Measurements from ENCODE around the gene S1PR3. TPM values are rescaled to one million over a fixed set of nuclear protein-coding genes. Genes with fewer than 3 reads are reported as not detected.
A peak's percentile ranks its signal among the peaks of the same experiment; 100 is the strongest.

S1PR3 gene
- total and polyA plus RNA-seq, 2 donors (not counting 1 experiment from before 2014, with no cell fraction given) = 20.5 to 23.8 TPM

GRCh38 chr9:88945636-88946333, 45.5 kb upstream of the S1PR3 start:
- H3K27me3 ChIP-seq (ENCODE audit: control insufficient read depth, insufficient read depth, low read length) = no peaks in the 10 kb centered on the region
- H3K9me3 ChIP-seq (ENCODE audit: control insufficient read depth, insufficient read depth, low read depth, low read length) = no peaks in the 10 kb centered on the region
- no peak overlapping the region for H3K4me3 ChIP-seq (replicated peaks in 1 of 4; ENCODE audit: control extremely low read depth in 1 of 4, insufficient read depth in 1 of 4, low read depth in 3 of 4, low read length in 4 of 4)
- no peaks in the 10 kb centered on the region for H3K79me2 ChIP-seq (ENCODE audit: control insufficient read depth, insufficient read depth, low read length)
- no peak for DNase-seq (ENCODE audit: low read depth in 2 of 2)
- H3K4me2 ChIP-seq (ENCODE audit: extremely low read depth, insufficient read depth, low read length) = no peak overlapping the region
- H2AFZ ChIP-seq (ENCODE audit: low read length) = no peak overlapping the region
- no peaks in the 10 kb centered on the region for H3K36me3 ChIP-seq (ENCODE audit: control insufficient read depth, insufficient read depth, low read length)
- TF ChIP-seq CTCF (conservative IDR thresholded peaks at IDR 0.05 in 1 of 2, IDR thresholded peaks at IDR 0.05 in 1 of 2; ENCODE audit: low read depth in 1 of 2, low read length in 2 of 2) = no peak
- TF ChIP-seq EZH2 (IDR thresholded peaks at IDR 0.05; ENCODE audit: low read length, missing control alignments) = no peak
- H3K27ac ChIP-seq (ENCODE audit: insufficient read depth, low read length) = no peak overlapping the region
- peaks cover 8% of the 10 kb centered on the region for H3K4me1 ChIP-seq (ENCODE audit: control insufficient read depth, extremely low read depth, insufficient read depth, low read length)
- no peak overlapping the region for H3K9ac ChIP-seq (ENCODE audit: insufficient read depth, low read length)
- H4K20me1 ChIP-seq (ENCODE audit: control insufficient read depth, extremely low read depth, insufficient read depth, low read length) = no peaks in the 10 kb centered on the region

- H3K4me2 ChIP-seq (ENCODE audit: extremely low read depth, insufficient read depth, low read length) = no peak overlapping the region
- peaks cover 12% of the 10 kb centered on the region for H3K4me1 ChIP-seq (ENCODE audit: control insufficient read depth, extremely low read depth, insufficient read depth, low read length)
- no peaks in the 10 kb centered on the region for H4K20me1 ChIP-seq (ENCODE audit: control insufficient read depth, extremely low read depth, insufficient read depth, low read length)
- H3K27me3 ChIP-seq (ENCODE audit: control insufficient read depth, insufficient read depth, low read length) = no peaks in the 10 kb centered on the region
- H3K4me3 ChIP-seq (replicated peaks in 1 of 4; ENCODE audit: control extremely low read depth in 1 of 4, insufficient read depth in 1 of 4, low read depth in 3 of 4, low read length in 4 of 4) = no peak overlapping the region
- no peak overlapping the region for H3K27ac ChIP-seq (ENCODE audit: insufficient read depth, low read length)
- H3K9me3 ChIP-seq (ENCODE audit: control insufficient read depth, insufficient read depth, low read depth, low read length) = no peaks in the 10 kb centered on the region
- peak; percentile 63 to 77 for DNase-seq (ENCODE audit: low read depth in 2 of 2)
- no peak overlapping the region for H3K9ac ChIP-seq (ENCODE audit: insufficient read depth, low read length)
- H2AFZ ChIP-seq (ENCODE audit: low read length) = no peak overlapping the region
- no peaks in the 10 kb centered on the region for H3K79me2 ChIP-seq (ENCODE audit: control insufficient read depth, insufficient read depth, low read length)
- TF ChIP-seq EZH2 (IDR thresholded peaks at IDR 0.05; ENCODE audit: low read length, missing control alignments) (no peak), CTCF (conservative IDR thresholded peaks at IDR 0.05 in 1 of 2, IDR thresholded peaks at IDR 0.05 in 1 of 2; ENCODE audit: low read depth in 1 of 2, low read length in 2 of 2) (no peak)
- no peaks in the 10 kb centered on the region for H3K36me3 ChIP-seq (ENCODE audit: control insufficient read depth, insufficient read depth, low read length)
Observed at GRCh38 chr9:88947581-88948573, 43.4 kb upstream of the S1PR3 start.

GRCh38 chr9:88949425-88949824, 41.8 kb upstream of the S1PR3 start:
- no peak overlapping the region for H3K4me3 ChIP-seq (replicated peaks in 1 of 4; ENCODE audit: control extremely low read depth in 1 of 4, insufficient read depth in 1 of 4, low read depth in 3 of 4, low read length in 4 of 4)
- H3K4me1 ChIP-seq (ENCODE audit: control insufficient read depth, extremely low read depth, insufficient read depth, low read length) = peaks cover 13% of the 10 kb centered on the region
- H3K36me3 ChIP-seq (ENCODE audit: control insufficient read depth, insufficient read depth, low read length) = no peaks in the 10 kb centered on the region
- H3K79me2 ChIP-seq (ENCODE audit: control insufficient read depth, insufficient read depth, low read length) = no peaks in the 10 kb centered on the region
- H3K9ac ChIP-seq (ENCODE audit: insufficient read depth, low read length) = no peak overlapping the region
- no peak overlapping the region for H2AFZ ChIP-seq (ENCODE audit: low read length)
- no peaks in the 10 kb centered on the region for H4K20me1 ChIP-seq (ENCODE audit: control insufficient read depth, extremely low read depth, insufficient read depth, low read length)
- TF ChIP-seq EZH2 (IDR thresholded peaks at IDR 0.05; ENCODE audit: low read length, missing control alignments) (no peak), CTCF (conservative IDR thresholded peaks at IDR 0.05 in 1 of 2, IDR thresholded peaks at IDR 0.05 in 1 of 2; ENCODE audit: low read depth in 1 of 2, low read length in 2 of 2) (no peak)
- DNase-seq (ENCODE audit: low read depth in 2 of 2) = peak; percentile 67 to 94
- H3K27ac ChIP-seq (ENCODE audit: insufficient read depth, low read length) = no peak overlapping the region
- peak overlapping the region; percentile 45 for H3K4me2 ChIP-seq (ENCODE audit: extremely low read depth, insufficient read depth, low read length)
- H3K9me3 ChIP-seq (ENCODE audit: control insufficient read depth, insufficient read depth, low read depth, low read length) = no peaks in the 10 kb centered on the region
- no peaks in the 10 kb centered on the region for H3K27me3 ChIP-seq (ENCODE audit: control insufficient read depth, insufficient read depth, low read length)
